HCT116 (cell line): ENCODE data around the gene SUGP1.

Source experiments
- CEBPB ChIP-seq: IDR thresholded peaks from 2 replicates; pipeline ENCODE4 v1.6.1; 2012; ENCODE audit warnings: low read depth
- CTCF ChIP-seq, 3 experiments: fragments of 200-600 bp in 1 of 3; sonication (generic) in 1 of 3; IDR thresholded peaks in 2 of 3; conservative IDR thresholded peaks in 1 of 3; 2 replicates each; pipeline ENCODE4 v1.5.1; 2012 to 2017; ENCODE audit warnings: low read depth in 2 of 3, low read length in 2 of 3, antibody characterized with exemption in 1 of 3, borderline replicate concordance in 1 of 3, control low read depth in 1 of 3, mild to moderate bottlenecking in 1 of 3, mixed read lengths in 1 of 3, mixed run types in 1 of 3, moderate library complexity in 1 of 3; ENCODE audit not compliant: insufficient read depth in 1 of 3
- POLR2A ChIP-seq: IDR thresholded peaks from 2 replicates; pipeline ENCODE4 v1.7.0; 2011; ENCODE audit warnings: borderline replicate concordance; ENCODE audit not compliant: insufficient read depth, insufficient read length; ENCODE audit errors: extremely low read depth
- POLR2AphosphoS5 ChIP-seq: IDR thresholded peaks from 2 replicates; pipeline ENCODE4 v1.6.1; 2011; ENCODE audit warnings: mild to moderate bottlenecking, low read depth, low read length, moderate library complexity
- RAD21 ChIP-seq: IDR thresholded peaks from 2 replicates; pipeline ENCODE4 v1.6.1; 2012; ENCODE audit warnings: low read depth, mild to moderate bottlenecking
- REST ChIP-seq: IDR thresholded peaks from 2 replicates; pipeline ENCODE4 v1.6.1; 2012; ENCODE audit warnings: low read depth
- ZFX ChIP-seq: fragments of 450-650 bp; IDR thresholded peaks from 2 replicates; pipeline ENCODE4 v1.6.1; 2017

DNA sequence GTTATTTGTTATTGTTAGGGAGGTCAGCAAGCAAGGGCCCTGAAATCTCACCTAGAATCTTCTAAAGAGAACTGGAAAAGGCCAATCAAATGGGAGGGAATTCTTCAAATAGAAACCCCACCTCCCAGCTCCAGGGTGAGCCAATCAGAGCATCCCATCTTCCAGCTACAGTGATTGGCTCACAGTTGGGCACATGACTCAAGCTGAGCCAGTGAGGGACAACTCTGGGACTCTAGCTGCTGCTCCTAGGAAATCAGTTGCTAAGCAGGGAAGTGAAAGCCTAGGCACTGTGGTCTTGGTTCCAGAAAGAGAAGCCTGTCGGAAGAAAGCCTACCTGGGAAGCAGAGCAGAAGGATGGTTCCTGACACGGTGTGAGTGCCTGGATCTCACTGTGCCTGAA, 60.6 kb downstream of the SUGP1 start:
- TF ChIP-seq ZFX (no peak), CEBPB (no peak), REST (no peak), CTCF (IDR thresholded peaks at IDR 0.05 in 2 of 3, conservative IDR thresholded peaks at IDR 0.05 in 1 of 3; ENCODE audit: borderline replicate concordance in 1 of 3, insufficient read depth in 1 of 3, low read depth in 2 of 3, low read length in 2 of 3) (no peak), RAD21 (no peak), POLR2A (no peak), POLR2AphosphoS5 (no peak)
